Testis (tissue), 3 donors: ENCODE measurements around the gene RANBP3. TPM values are rescaled to one million over a fixed set of nuclear protein-coding genes. Genes with fewer than 3 reads are reported as not detected.
A peak's percentile ranks its signal among the peaks of the same experiment; 100 is the strongest.
"Not testable (repeated sequence)": the region's sequence is repeated elsewhere in the genome, so short reads cannot be mapped to it uniquely, and the experiment has no call there.

Experiments used
- DNase-seq: peaks from one replicate; pipeline ENCODE4 v3.0.0-alpha.2; 2019
- H3K27ac ChIP-seq, 2 donors: fragments of 200-600 bp; sonication (generic); one replicate each; pipeline ENCODE4 v1.5.1; 2019
- H3K27me3 ChIP-seq: fragments of 200-600 bp; sonication (generic); one replicate; pipeline ENCODE4 v1.5.1; 2019
- H3K36me3 ChIP-seq: fragments of 200-600 bp; sonication (generic); one replicate; pipeline ENCODE4 v1.5.1; 2017; ENCODE audit warnings: low read depth; ENCODE audit errors: missing control alignments
- H3K4me1 ChIP-seq: fragments of 200-600 bp; sonication (generic); one replicate; pipeline ENCODE4 v1.5.1; 2019
- H3K4me3 ChIP-seq, 2 donors: fragments of 200-600 bp; sonication (generic); one replicate each; pipeline ENCODE4 v1.5.1; 2017 to 2019
- H3K9me3 ChIP-seq: fragments of 200-600 bp; sonication (generic); one replicate; pipeline ENCODE4 v1.5.1; 2017
- POLR2A ChIP-seq: fragments of 450-650 bp; IDR thresholded peaks from one replicate; pipeline ENCODE4 v1.6.1; 2017; ENCODE audit warnings: antibody characterized with exemption, mild to moderate bottlenecking, moderate library complexity
- WGBS, 2 donors: methylation state at CpG; one replicate each; pipeline ENCODE4 v1.1.5; 2018; 5-methylcytosine and 5-hydroxymethylcytosine counted together
- intact Hi-C: fragments of 100-400 bp; cut with DNase I; formaldehyde crosslinking; loops from one replicate; pipeline ENCODE4 v1.15.1; 2023; ENCODE audit warnings: low total_unique reads
- polyA plus RNA-seq: library from polyadenylated mRNA; stranded (reverse); fragments of 350-450 nt; fragmentation: Illumina TruSeq; extraction: RNeasy Lipid Tissue Mini Kit (QIAGEN cat#74804); gene quantifications from one replicate; pipeline ENCODE4 v1.2.3, GENCODE V29; 2014; ENCODE audit warnings: low read depth, low replicate concordance; ENCODE audit not compliant: insufficient read depth
- total RNA-seq, 2 donors: library from RNA; depleted of rRNA; stranded (reverse); fragments of >200 nt; gene quantifications; one replicate each; pipeline ENCODE4 v1.2.3, GENCODE V29; 2016
- TF ChIP-seq, protein P1 (sequence below), 3 experiments: fragments of 450-650 bp in 2 of 3; fragments of 200-600 bp in 1 of 3; sonication (generic) in 1 of 3; IDR thresholded peaks; one replicate each; pipeline ENCODE4 v1.5.1; 2016 to 2019; ENCODE audit warnings: antibody characterized with exemption in 3 of 3, mild to moderate bottlenecking in 2 of 3, moderate library complexity in 1 of 3

Gene RANBP3
- total and polyA plus RNA-seq, 3 donors from 2014 or later = 142 to 148 (median 145) TPM

DNA sequence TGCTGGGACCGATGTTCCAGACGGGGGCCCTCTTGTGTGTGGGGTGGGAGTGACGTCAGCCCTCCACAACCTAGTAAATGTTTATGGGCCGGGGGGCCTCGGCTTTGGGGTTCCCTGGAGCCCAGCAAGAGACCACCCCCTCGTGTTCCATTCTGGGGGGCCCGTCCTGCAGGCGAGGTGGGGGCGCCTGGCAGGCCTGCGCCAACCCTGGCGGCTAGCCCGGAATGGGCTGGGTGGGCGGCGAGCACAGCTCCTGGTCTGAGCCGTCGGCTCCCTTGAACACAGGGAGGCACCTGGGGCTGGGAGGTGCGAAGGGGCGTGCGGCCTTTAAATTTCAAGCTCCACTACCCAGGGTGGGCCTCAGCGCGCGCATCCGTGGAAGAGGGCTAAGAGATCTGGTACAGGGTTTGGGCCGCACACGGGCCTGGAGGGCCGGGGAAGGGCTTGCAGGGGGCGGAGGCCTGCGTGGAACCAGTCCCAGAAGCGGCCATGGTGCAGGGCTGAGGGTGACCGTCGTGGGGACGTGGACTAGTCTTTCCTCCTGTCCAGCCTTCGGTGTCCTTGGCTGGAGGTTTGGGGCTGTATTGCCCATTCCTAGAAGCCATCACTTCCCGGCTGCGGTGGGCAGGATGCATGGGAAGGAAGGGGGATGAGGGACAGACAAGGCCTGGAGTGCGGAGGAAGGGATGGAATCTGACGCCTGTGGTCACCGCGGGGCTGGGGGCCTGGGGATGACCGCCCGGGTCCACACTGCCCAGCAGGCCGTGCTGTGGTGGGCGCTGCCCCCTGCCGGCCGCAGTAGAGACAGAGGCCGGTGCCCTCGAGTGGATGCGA lies 85.8 kb downstream of the RANBP3 start:
- Histone ChIP-seq H3K27ac (no peak overlapping the region), H3K36me3 (no peaks in the 10 kb centered on the region), H3K27me3 (no peaks in the 10 kb centered on the region), H3K9me3 (no peaks in the 10 kb centered on the region), H3K4me3 (no peak overlapping the region), H3K4me1 (peaks cover 18% of the 10 kb centered on the region)
- intact Hi-C loops = no loop called here
- WGBS, 2 donors = 14 to 29% methylated on average over 7 to 48 of the region's 48 CpGs
- TF ChIP-seq, protein P1, sequence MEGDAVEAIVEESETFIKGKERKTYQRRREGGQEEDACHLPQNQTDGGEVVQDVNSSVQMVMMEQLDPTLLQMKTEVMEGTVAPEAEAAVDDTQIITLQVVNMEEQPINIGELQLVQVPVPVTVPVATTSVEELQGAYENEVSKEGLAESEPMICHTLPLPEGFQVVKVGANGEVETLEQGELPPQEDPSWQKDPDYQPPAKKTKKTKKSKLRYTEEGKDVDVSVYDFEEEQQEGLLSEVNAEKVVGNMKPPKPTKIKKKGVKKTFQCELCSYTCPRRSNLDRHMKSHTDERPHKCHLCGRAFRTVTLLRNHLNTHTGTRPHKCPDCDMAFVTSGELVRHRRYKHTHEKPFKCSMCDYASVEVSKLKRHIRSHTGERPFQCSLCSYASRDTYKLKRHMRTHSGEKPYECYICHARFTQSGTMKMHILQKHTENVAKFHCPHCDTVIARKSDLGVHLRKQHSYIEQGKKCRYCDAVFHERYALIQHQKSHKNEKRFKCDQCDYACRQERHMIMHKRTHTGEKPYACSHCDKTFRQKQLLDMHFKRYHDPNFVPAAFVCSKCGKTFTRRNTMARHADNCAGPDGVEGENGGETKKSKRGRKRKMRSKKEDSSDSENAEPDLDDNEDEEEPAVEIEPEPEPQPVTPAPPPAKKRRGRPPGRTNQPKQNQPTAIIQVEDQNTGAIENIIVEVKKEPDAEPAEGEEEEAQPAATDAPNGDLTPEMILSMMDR (IDR thresholded peaks at IDR 0.05) = peak; percentile 38 to 59 (median 54)
- no peak for TF ChIP-seq POLR2A
- DNase-seq = no peak

DNA sequence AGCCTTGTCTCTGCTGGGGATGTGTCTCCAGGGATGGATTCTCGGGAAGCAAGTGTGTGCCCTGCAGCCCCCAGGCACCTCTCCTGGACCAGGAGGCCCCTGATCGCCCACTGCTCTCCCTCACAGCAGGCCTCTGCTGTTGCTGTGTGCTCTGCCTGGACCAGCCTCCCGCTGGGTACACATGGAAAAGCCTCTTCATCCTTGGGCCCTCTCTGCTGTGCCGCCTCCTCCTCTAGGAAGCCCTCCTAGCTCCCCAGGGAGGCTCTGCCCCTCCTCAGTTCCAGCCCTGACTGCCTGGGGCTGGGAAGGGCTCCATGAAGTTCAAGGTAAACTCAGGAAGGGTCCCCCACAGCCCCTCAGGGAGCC lies 86.4 kb downstream of the RANBP3 start:
- no peaks in the 10 kb centered on the region for H3K9me3 ChIP-seq
- H3K36me3 ChIP-seq = no peaks in the 10 kb centered on the region
- H3K4me3 ChIP-seq = no peak overlapping the region
- peaks cover 18% of the 10 kb centered on the region for H3K4me1 ChIP-seq
- no peak for TF ChIP-seq POLR2A
- TF ChIP-seq, protein P1 (IDR thresholded peaks at IDR 0.05) = no peak
- 49 to 80% methylated on average over 2 to 4 of the region's 4 CpGs for WGBS, 2 donors
- H3K27me3 ChIP-seq = no peaks in the 10 kb centered on the region
- intact Hi-C loops = no loop called here
- no peak overlapping the region for H3K27ac ChIP-seq
- no peak for DNase-seq

DNA sequence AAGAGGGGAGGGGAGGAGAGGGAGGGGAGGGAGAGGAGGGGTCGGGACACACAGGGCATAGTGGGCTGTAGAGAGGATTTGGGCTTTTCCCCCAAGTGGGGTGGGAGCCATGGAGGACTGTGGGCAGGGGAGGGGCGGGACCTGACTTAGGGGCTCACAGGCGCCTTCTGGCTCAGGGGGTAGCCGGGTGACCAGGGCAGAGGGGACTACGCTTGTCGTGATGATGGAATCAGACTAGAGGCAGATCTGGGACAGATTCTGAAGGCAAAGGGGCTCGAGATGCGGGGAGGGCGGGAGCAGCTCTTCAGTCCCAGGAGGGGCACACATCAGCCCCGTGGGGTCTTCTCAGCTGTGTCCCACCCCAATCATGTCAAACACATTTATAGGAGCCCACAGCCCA lies 87.8 kb downstream of the RANBP3 start:
- no peaks in the 10 kb centered on the region for H3K27me3 ChIP-seq
- intact Hi-C loops = no loop called here
- no peak overlapping the region for H3K4me3 ChIP-seq
- H3K9me3 ChIP-seq = no peaks in the 10 kb centered on the region
- peaks cover 18% of the 10 kb centered on the region for H3K4me1 ChIP-seq
- no peak for TF ChIP-seq POLR2A
- TF ChIP-seq, protein P1 (IDR thresholded peaks at IDR 0.05) = no peak
- H3K36me3 ChIP-seq = no peaks in the 10 kb centered on the region
- no peak overlapping the region for H3K27ac ChIP-seq
- no peak for DNase-seq
- 51 to 52% methylated on average over 10 of the region's 10 CpGs for WGBS, 2 donors

DNA sequence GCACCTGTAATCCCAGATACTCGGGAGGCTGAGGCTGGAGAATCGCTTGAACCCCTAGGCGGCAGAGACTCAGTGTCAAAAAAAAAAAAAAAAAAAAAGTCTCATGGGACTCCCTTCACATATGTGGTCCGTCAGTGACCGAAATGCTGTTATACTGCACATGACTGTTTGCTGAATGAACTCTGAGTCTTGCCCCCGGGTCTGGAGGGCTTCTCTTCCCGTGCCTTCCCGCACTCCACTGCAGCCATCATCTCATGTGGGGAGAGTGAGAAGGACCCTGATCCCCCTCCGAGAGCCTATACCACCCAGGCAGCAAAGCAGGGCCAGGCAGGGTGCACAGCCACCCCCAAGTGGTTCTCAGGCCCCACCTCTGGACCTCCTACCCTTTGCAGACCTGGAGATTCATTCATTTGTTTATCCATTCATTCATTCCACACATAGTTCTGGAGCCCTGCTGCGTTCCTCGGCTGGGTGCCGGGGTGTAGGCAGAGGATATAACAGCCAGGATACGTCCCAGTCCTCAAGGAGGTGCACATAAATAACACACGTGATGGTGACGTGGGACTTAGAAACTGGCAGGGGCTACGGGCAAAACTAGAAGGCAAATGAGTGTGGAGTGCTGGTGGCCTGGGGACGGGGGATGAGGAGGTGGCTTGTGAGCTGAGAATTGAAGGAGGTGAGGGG lies 88.5 kb downstream of the RANBP3 start:
- Histone ChIP-seq H3K4me1 (peaks cover 13% of the 10 kb centered on the region), H3K27me3 (no peaks in the 10 kb centered on the region), H3K4me3 (no peak overlapping the region), H3K27ac (no peak overlapping the region), H3K9me3 (no peaks in the 10 kb centered on the region), H3K36me3 (no peaks in the 10 kb centered on the region)
- no peak for DNase-seq
- intact Hi-C loops = no loop called here
- 53 to 59% methylated on average over 17 of the region's 17 CpGs for WGBS, 2 donors
- TF ChIP-seq, protein P1 (IDR thresholded peaks at IDR 0.05) = no peak
- TF ChIP-seq POLR2A = no peak

DNA sequence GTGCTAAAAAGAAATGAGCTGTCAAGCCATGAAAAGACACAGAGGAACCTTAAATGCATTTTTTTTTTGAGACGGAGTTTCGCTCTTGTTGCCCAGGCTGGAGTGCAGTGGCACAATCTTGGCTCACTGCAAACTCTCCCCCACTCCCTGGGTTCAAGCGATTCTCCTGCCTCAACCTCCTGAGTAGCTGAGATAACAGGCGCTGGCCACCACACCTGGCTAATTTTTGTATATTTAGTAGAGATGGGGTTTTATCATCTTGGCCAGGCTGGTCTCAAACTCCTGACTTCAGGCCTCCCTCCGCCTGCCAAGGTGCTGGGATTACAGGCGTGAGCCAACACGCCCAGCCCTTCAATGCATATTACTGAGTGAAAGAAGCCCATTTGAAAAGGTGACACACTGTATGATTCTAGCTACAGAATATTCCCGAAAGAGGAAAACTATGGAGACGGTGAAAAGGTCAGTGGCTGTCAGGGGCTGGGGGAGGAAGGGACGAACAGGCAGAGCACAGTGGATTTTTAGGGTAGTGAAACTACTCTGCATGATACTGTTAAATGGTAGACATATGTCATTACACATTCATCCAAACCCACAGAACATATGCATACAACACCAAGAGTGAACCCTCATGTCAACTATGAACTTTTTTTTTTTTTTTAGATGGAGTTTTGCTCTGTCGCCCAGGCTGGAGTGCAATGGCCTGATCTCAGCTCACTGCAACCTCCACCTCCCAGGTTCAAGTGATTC lies 93.7 kb downstream of the RANBP3 start:
- H3K4me3 ChIP-seq, H3K36me3 ChIP-seq, DNase-seq, H3K9me3 ChIP-seq, H3K27ac ChIP-seq, H3K4me1 ChIP-seq, intact Hi-C loops, H3K27me3 ChIP-seq: not testable (repeated sequence)
- 74 to 86% methylated on average over 11 of the region's 11 CpGs for WGBS, 2 donors

DNA sequence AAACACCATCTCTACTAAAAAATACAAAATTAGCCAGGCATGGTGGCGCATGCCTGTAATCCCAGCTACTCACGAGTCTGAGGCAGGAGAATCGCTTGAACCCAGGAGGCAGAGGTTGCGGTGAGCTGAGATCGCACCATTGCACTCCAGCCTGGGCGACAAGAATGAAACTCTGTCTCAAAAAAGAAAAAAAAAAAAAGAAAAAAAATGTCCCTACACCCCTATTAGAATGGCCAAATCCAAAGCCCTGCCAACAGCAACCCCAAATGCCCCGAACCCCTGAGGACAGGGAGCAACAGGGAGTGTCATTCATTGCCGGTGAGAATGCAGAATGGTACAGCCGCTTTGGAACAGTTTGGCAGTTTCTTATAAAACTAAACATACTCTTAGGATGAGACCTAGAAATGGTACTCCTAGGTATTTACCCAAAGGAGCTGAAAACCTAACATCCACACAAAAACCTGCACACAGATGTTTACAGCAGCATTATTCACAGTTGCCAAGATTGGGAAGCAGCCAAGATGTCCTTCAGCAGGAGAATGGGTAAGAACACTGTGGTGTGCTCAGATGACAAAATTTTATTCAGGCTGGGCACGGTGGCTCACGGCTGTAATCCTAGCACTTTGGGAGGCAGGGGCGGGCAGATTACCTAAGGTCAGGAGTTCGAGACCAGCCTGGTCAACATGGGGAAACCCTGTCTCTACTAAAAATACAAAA lies 94.6 kb downstream of the RANBP3 start:
- DNase-seq, H3K27ac ChIP-seq, intact Hi-C loops, H3K27me3 ChIP-seq, H3K4me1 ChIP-seq, H3K36me3 ChIP-seq, H3K4me3 ChIP-seq, H3K9me3 ChIP-seq: not testable (repeated sequence)
- WGBS, 2 donors = 74 to 76% methylated on average over 13 of the region's 13 CpGs
